ENCODE measurements around the gene EPS8L3.

The EPS8L3 gene

GRCh38 chr1:109776911-109777310 is 13.2 kb upstream of the EPS8L3 start:
- Histone ChIP-seq H2AFZ (ENCODE audit: low read length, unreplicated experiment) (no peak overlapping the region), H3K27me3 (ENCODE audit: insufficient read depth, low read length) (no peaks in the 10 kb centered on the region), H3K79me2 (ENCODE audit: control insufficient read depth, insufficient read depth, low read length, unreplicated experiment) (no peaks in the 10 kb centered on the region), H3K4me1 (ENCODE audit: control insufficient read depth, insufficient read depth, low read length, unreplicated experiment) (peaks cover 8% of the 10 kb centered on the region), H3K27ac (ENCODE audit: low read depth, low read length) (no peak overlapping the region), H3K36me3 (ENCODE audit: insufficient read depth, low read length) (no peaks in the 10 kb centered on the region; the same call in 1 of the 2 replicates), H3K4me3 (ENCODE audit: low read depth, low read length) (no peak overlapping the region)

DNA sequence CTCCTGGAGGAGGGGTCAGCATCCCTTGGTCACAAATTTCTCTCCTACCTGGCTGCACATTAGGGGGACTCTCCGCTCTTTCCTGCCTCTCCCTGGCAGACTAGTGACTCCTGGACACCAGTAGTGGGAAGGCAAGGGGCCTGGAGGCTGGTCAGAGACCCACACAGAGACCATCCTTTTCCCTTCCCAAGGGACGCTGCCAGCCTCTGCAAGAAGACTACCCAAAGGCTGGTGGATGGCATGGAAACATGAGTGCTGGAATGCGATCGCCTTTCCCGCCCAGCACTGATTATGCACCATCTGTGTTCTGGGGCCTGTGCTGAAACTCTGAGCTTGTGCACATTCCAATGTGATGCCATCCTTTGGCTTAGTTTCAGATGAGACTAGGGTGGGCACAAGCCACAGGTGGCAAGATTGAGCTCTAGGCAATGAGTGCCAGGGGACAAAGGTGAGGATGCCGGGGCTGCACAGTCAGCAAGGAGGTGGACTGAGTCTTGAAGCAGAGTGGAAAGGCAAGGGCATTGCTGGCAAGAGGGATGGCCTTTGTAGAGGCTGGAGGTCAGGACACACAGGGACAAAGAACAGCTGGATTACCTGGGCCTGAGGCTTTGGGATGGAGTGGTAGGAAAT is 12.6 kb upstream of the EPS8L3 start:
- Histone ChIP-seq H2AFZ (ENCODE audit: low read length, unreplicated experiment) (no peak overlapping the region), H3K36me3 (ENCODE audit: insufficient read depth, low read length) (no peaks in the 10 kb centered on the region; the same call in 1 of the 2 replicates), H3K79me2 (ENCODE audit: control insufficient read depth, insufficient read depth, low read length, unreplicated experiment) (no peaks in the 10 kb centered on the region), H3K4me3 (ENCODE audit: low read depth, low read length) (no peak overlapping the region), H3K4me1 (ENCODE audit: control insufficient read depth, insufficient read depth, low read length, unreplicated experiment) (peaks cover 8% of the 10 kb centered on the region), H3K27me3 (ENCODE audit: insufficient read depth, low read length) (no peaks in the 10 kb centered on the region), H3K27ac (ENCODE audit: low read depth, low read length) (no peak overlapping the region)

- no peak overlapping the region for H2AFZ ChIP-seq (ENCODE audit: low read length, unreplicated experiment)
- H3K27me3 ChIP-seq (ENCODE audit: insufficient read depth, low read length): no peaks in the 10 kb centered on the region
- H3K4me1 ChIP-seq (ENCODE audit: control insufficient read depth, insufficient read depth, low read length, unreplicated experiment): peaks cover 8% of the 10 kb centered on the region
- no peaks in the 10 kb centered on the region for H3K79me2 ChIP-seq (ENCODE audit: control insufficient read depth, insufficient read depth, low read length, unreplicated experiment)
- no peaks in the 10 kb centered on the region for H3K36me3 ChIP-seq (ENCODE audit: insufficient read depth, low read length)
- no peak overlapping the region for H3K27ac ChIP-seq (ENCODE audit: low read depth, low read length)
- no peak overlapping the region for H3K4me3 ChIP-seq (ENCODE audit: low read depth, low read length)
Observed at GRCh38 chr1:109775398-109775797, 11.7 kb upstream of the EPS8L3 start.

GRCh38 chr1:109773900-109774485 is 10.3 kb upstream of the EPS8L3 start:
- H3K27ac ChIP-seq (ENCODE audit: low read depth, low read length): no peak overlapping the region

DNA sequence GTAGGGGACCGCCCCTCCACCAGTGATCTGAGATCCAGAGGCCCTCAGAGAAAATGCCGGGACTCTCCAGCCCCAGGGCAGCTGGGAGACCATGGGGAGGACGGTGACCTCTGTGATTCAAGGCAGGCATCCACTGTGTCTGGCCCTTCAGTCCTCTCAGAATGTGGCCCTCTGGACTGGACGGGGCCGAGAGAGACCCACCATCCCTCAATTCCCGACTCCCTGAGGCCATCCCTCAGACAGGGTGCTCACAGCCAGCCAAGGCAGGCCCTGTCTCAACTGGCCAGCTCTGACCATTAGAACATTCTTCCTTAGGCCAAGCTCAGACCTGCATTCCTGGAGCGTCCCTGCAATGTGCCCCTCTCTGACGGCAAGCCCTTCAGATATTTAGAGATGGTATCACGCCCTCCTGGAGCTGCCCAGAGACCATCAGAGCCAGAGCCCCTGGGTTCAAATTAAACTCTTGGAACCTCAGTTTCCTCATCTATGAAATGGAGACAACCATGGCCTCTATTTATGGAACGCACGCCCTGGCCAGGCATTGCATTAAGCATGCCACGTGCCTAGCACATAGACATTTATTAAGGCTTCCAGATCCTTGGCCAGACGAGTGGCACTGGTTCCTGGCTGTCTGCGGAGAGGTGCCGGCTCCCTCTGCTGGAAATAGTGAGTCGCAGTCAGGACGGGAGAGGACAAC is 9.6 kb upstream of the EPS8L3 start:
- no peaks in the 10 kb centered on the region for H3K36me3 ChIP-seq (ENCODE audit: insufficient read depth, low read length)
- H3K79me2 ChIP-seq (ENCODE audit: control insufficient read depth, insufficient read depth, low read length, unreplicated experiment): no peaks in the 10 kb centered on the region
- no peaks in the 10 kb centered on the region for H3K27me3 ChIP-seq (ENCODE audit: insufficient read depth, low read length)
- H3K27ac ChIP-seq (ENCODE audit: low read depth, low read length): no peak overlapping the region
- H3K4me3 ChIP-seq (ENCODE audit: low read depth, low read length): no peak overlapping the region
- peaks cover 13% of the 10 kb centered on the region for H3K4me1 ChIP-seq (ENCODE audit: control insufficient read depth, insufficient read depth, low read length, unreplicated experiment)
- no peak overlapping the region for H2AFZ ChIP-seq (ENCODE audit: low read length, unreplicated experiment)

More at GRCh38 chr1:109773900-109774485, 10.3 kb upstream of the EPS8L3 start:
- H3K4me1 ChIP-seq (ENCODE audit: control insufficient read depth, insufficient read depth, low read length, unreplicated experiment): peaks cover 13% of the 10 kb centered on the region
- H3K4me3 ChIP-seq (ENCODE audit: low read depth, low read length): no peak overlapping the region
- no peaks in the 10 kb centered on the region for H3K36me3 ChIP-seq (ENCODE audit: insufficient read depth, low read length)
- H3K27me3 ChIP-seq (ENCODE audit: insufficient read depth, low read length): no peaks in the 10 kb centered on the region
- no peak overlapping the region for H2AFZ ChIP-seq (ENCODE audit: low read length, unreplicated experiment)
- H3K79me2 ChIP-seq (ENCODE audit: control insufficient read depth, insufficient read depth, low read length, unreplicated experiment): no peaks in the 10 kb centered on the region

GRCh38 chr1:109772658-109773202 is 9.0 kb upstream of the EPS8L3 start:
- H3K27ac ChIP-seq (ENCODE audit: low read depth, low read length): no peak overlapping the region
- no peaks in the 10 kb centered on the region for H3K36me3 ChIP-seq (ENCODE audit: insufficient read depth, low read length)
- H2AFZ ChIP-seq (ENCODE audit: low read length, unreplicated experiment): no peak overlapping the region
- no peaks in the 10 kb centered on the region for H3K27me3 ChIP-seq (ENCODE audit: insufficient read depth, low read length)
- H3K4me3 ChIP-seq (ENCODE audit: low read depth, low read length): no peak overlapping the region
- H3K4me1 ChIP-seq (ENCODE audit: control insufficient read depth, insufficient read depth, low read length, unreplicated experiment): peaks cover 13% of the 10 kb centered on the region
- H3K79me2 ChIP-seq (ENCODE audit: control insufficient read depth, insufficient read depth, low read length, unreplicated experiment): no peaks in the 10 kb centered on the region

- Histone ChIP-seq H3K4me3 (ENCODE audit: low read depth, low read length) (no peak overlapping the region), H2AFZ (ENCODE audit: low read length, unreplicated experiment) (no peak overlapping the region), H3K4me1 (ENCODE audit: control insufficient read depth, insufficient read depth, low read length, unreplicated experiment) (peaks cover 10% of the 10 kb centered on the region), H3K27me3 (ENCODE audit: insufficient read depth, low read length) (no peaks in the 10 kb centered on the region), H3K27ac (ENCODE audit: low read depth, low read length) (no peak overlapping the region), H3K36me3 (ENCODE audit: insufficient read depth, low read length) (no peaks in the 10 kb centered on the region), H3K79me2 (ENCODE audit: control insufficient read depth, insufficient read depth, low read length, unreplicated experiment) (no peaks in the 10 kb centered on the region)
Observed at GRCh38 chr1:109771712-109772657, 8.3 kb upstream of the EPS8L3 start.

DNA sequence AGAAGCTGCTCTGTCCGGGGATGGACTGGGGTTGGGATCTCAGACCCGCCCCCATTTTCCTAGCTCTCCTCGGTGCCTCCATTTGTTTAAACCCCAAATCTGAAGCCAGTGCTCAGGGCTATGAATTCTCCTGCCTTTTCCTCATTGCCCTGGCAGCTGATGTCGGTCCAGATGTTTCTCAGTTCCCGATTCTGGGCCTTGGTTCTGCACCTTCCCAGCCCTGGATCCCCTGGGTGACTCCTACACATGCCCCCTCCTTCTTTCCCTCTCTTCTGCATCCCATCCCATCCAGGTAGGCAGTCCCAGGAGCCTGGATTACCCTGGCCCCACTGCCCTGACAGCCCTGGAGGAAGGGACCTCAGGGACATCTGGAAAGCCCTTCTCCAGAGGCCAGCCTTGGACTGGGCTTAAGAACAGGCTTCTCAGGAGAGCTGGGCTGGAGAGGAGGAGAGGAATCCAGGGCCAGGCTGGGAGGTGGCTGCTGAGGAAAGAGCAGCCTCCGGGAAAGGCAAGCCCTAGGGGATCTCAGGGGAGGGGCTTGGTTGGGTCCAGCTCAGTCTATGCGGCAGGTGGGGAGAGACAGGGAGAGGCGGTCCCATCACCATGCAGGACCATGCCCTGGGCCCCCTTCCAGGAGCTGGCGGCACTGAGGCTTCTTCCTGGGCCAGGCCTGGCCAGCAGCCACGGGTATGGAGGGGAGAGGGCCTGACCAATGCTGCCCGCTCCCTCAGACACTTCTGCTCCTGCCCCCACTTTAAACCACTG is 6.8 kb upstream of the EPS8L3 start:
- Histone ChIP-seq H3K4me3 (ENCODE audit: low read depth, low read length) (no peak overlapping the region), H3K79me2 (ENCODE audit: control insufficient read depth, insufficient read depth, low read length, unreplicated experiment) (no peaks in the 10 kb centered on the region), H3K36me3 (ENCODE audit: insufficient read depth, low read length) (no peaks in the 10 kb centered on the region), H2AFZ (ENCODE audit: low read length, unreplicated experiment) (no peak overlapping the region), H3K27ac (ENCODE audit: low read depth, low read length) (no peak overlapping the region), H3K4me1 (ENCODE audit: control insufficient read depth, insufficient read depth, low read length, unreplicated experiment) (peaks cover 9% of the 10 kb centered on the region), H3K27me3 (ENCODE audit: insufficient read depth, low read length) (no peaks in the 10 kb centered on the region)

DNA sequence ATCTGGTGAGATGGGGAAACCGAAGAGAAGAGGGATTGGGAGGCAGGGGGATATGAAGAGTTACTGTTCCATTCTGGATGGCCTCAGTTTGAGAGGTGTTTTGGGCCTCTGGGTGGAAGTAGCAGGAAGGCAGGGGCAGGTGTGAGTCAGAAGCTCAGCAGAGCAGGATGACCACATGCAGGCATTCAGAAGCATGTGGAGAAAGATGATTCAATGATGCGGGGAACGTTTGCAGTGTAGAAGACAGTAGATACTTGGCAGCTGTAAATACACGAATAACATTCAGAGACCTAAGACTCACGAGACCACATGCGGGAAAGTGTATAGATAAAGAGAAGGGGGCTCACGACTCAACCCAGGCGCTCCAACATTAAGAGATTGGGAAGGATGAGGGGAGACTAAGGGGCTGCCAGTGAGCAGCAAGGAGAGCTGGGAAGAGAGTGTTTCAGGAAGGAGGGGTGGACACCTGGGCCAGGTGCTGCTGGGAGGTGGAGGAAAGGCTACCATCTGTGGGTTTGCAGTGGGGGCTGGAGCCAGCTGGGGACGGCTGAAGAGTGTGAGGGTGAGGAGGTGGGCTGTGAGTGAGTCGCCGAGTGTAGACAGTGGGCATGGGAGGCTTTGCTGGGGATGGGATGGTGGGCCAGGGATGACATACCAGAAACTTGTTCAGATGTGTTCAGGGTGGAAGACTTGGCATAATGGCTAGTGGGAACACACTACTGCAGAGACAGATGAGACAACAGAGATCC is 5.8 kb upstream of the EPS8L3 start:
- peaks cover 5% of the 10 kb centered on the region for H3K4me1 ChIP-seq (ENCODE audit: control insufficient read depth, insufficient read depth, low read length, unreplicated experiment)
- no peak overlapping the region for H2AFZ ChIP-seq (ENCODE audit: low read length, unreplicated experiment)
- H3K27ac ChIP-seq (ENCODE audit: low read depth, low read length): no peak overlapping the region
- no peaks in the 10 kb centered on the region for H3K36me3 ChIP-seq (ENCODE audit: insufficient read depth, low read length)
- H3K4me3 ChIP-seq (ENCODE audit: low read depth, low read length): no peak overlapping the region
- no peaks in the 10 kb centered on the region for H3K27me3 ChIP-seq (ENCODE audit: insufficient read depth, low read length)
- no peaks in the 10 kb centered on the region for H3K79me2 ChIP-seq (ENCODE audit: control insufficient read depth, insufficient read depth, low read length, unreplicated experiment)
